Right atrium auricular region (tissue), 2 donors: ENCODE data around the gene AMBRA1. TPM values are rescaled to one million over a fixed set of nuclear protein-coding genes. Genes with fewer than 3 reads are reported as not detected.

ENCODE experiments used
- DNase-seq: peaks from one replicate; pipeline ENCODE4 v3.0.0-alpha.2; 2019; ENCODE audit warnings: low spot score
- H3K27ac ChIP-seq, 2 donors: fragments of 200-600 bp; sonication (generic); 1 replicate in 1 of 2; 2 replicates in 1 of 2; pipeline ENCODE4 v1.5.1; 2016 to 2019
- H3K27me3 ChIP-seq, 2 donors: fragments of 200-600 bp; sonication (generic); one replicate each; pipeline versions ENCODE4 v1.5.1 to v1.6.0; 2017 to 2019
- H3K36me3 ChIP-seq: fragments of 200-600 bp; sonication (generic); one replicate; pipeline ENCODE4 v1.5.1; 2016
- H3K4me1 ChIP-seq, 2 donors: fragments of 200-600 bp; sonication (generic); one replicate each; pipeline versions ENCODE4 v1.5.1 to v1.6.0; 2017 to 2019
- H3K4me3 ChIP-seq, 2 donors: fragments of 200-600 bp; sonication (generic); 1 replicate in 1 of 2; 2 replicates in 1 of 2; pipeline ENCODE4 v1.5.1; 2017 to 2019; ENCODE audit warnings: mild to moderate bottlenecking in 1 of 2, moderate library complexity in 1 of 2
- H3K9me3 ChIP-seq, 2 donors: fragments of 200-600 bp; sonication (generic); one replicate each; pipeline ENCODE4 v1.5.1; 2019
- total RNA-seq, 2 donors: library from RNA; depleted of rRNA; stranded (reverse); fragments of >200 nt; gene quantifications; one replicate each; pipeline ENCODE4 v1.1.0, GENCODE V29; 2016
- TF ChIP-seq, protein P1 (sequence below), 2 donors: fragments of 200-600 bp; sonication (generic); IDR thresholded peaks; one replicate each; pipeline ENCODE4 v1.5.1; 2019; ENCODE audit warnings: antibody characterized with exemption in 2 of 2

AMBRA1 gene
- total RNA-seq, 2 donors from 2014 or later: 16.8 to 22.0 TPM

DNA sequence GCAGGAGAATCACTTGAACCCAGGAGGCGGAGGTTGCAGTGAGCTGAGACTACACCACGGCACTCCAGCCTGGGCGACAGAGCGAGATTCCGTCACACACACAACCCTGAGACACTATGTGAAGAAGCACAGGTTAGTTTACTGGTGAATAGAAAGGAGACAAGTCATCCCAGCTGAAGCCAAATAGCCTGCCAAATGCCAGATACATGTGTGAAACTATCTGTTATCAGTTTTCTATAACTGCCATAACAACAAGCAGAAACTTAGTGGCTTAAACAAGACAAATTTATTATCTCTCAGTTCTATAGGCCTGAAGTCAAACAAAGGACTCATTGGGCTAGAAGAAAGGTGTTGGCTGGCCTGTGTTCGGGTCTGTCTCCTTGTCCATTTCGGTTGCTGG lies 114.2 kb downstream of the AMBRA1 start:
- Histone ChIP-seq H3K36me3 (no peaks in the 10 kb centered on the region), H3K4me1 (no peaks in the 10 kb centered on the region), H3K27me3 (no peaks in the 10 kb centered on the region), H3K4me3 (no peak overlapping the region), H3K27ac (no peak overlapping the region), H3K9me3 (no peaks in the 10 kb centered on the region)
- DNase-seq: no peak
- TF ChIP-seq, protein P1, sequence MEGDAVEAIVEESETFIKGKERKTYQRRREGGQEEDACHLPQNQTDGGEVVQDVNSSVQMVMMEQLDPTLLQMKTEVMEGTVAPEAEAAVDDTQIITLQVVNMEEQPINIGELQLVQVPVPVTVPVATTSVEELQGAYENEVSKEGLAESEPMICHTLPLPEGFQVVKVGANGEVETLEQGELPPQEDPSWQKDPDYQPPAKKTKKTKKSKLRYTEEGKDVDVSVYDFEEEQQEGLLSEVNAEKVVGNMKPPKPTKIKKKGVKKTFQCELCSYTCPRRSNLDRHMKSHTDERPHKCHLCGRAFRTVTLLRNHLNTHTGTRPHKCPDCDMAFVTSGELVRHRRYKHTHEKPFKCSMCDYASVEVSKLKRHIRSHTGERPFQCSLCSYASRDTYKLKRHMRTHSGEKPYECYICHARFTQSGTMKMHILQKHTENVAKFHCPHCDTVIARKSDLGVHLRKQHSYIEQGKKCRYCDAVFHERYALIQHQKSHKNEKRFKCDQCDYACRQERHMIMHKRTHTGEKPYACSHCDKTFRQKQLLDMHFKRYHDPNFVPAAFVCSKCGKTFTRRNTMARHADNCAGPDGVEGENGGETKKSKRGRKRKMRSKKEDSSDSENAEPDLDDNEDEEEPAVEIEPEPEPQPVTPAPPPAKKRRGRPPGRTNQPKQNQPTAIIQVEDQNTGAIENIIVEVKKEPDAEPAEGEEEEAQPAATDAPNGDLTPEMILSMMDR (IDR thresholded peaks at IDR 0.05): no peak

- no peak overlapping the region for H3K4me3 ChIP-seq
- H3K27me3 ChIP-seq: no peaks in the 10 kb centered on the region
- H3K9me3 ChIP-seq: no peaks in the 10 kb centered on the region
- no peaks in the 10 kb centered on the region for H3K4me1 ChIP-seq
- DNase-seq: no peak
- H3K36me3 ChIP-seq: no peaks in the 10 kb centered on the region
- TF ChIP-seq, protein P1 (IDR thresholded peaks at IDR 0.05): no peak
- H3K27ac ChIP-seq: no peak overlapping the region
Measured at GRCh38 chr11:46478196-46478595, 115.6 kb downstream of the AMBRA1 start.

DNA sequence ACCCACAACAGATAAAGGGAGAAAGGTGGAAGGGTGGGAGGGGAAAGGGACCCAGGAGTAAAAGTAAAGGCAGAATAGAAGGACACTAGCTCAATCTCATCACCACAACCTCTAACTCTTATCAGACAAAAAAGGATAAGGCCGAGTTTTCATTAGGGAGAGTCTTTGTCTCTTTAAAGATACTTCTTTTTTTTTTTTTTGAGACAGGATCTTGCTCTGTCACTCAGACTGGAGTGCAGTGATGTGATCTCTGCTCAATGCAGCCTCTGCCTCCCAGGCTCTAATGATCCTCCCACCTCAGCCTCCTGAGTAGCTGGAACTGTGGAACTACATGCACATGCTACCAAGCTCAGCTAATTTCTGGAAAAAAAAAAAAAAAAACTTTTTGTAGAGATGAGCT lies 116.7 kb downstream of the AMBRA1 start:
- TF ChIP-seq, protein P1 (IDR thresholded peaks at IDR 0.05): no peak
- Histone ChIP-seq H3K4me1 (peaks cover 0 to 10% of the 10 kb centered on the region in 2 donors), H3K27me3 (no peaks in the 10 kb centered on the region), H3K4me3 (no peak overlapping the region), H3K36me3 (no peaks in the 10 kb centered on the region), H3K27ac (no peak overlapping the region), H3K9me3 (no peaks in the 10 kb centered on the region)
- DNase-seq: no peak

- H3K27me3 ChIP-seq: no peaks in the 10 kb centered on the region
- H3K27ac ChIP-seq: no peak overlapping the region
- no peak overlapping the region for H3K4me3 ChIP-seq
- H3K4me1 ChIP-seq: peaks cover 0 to 19% of the 10 kb centered on the region in 2 donors
- no peaks in the 10 kb centered on the region for H3K36me3 ChIP-seq
- no peak for DNase-seq
- TF ChIP-seq, protein P1 (IDR thresholded peaks at IDR 0.05): no peak
- H3K9me3 ChIP-seq: no peaks in the 10 kb centered on the region
Measured at GRCh38 chr11:46475926-46476545, 117.8 kb downstream of the AMBRA1 start.

DNA sequence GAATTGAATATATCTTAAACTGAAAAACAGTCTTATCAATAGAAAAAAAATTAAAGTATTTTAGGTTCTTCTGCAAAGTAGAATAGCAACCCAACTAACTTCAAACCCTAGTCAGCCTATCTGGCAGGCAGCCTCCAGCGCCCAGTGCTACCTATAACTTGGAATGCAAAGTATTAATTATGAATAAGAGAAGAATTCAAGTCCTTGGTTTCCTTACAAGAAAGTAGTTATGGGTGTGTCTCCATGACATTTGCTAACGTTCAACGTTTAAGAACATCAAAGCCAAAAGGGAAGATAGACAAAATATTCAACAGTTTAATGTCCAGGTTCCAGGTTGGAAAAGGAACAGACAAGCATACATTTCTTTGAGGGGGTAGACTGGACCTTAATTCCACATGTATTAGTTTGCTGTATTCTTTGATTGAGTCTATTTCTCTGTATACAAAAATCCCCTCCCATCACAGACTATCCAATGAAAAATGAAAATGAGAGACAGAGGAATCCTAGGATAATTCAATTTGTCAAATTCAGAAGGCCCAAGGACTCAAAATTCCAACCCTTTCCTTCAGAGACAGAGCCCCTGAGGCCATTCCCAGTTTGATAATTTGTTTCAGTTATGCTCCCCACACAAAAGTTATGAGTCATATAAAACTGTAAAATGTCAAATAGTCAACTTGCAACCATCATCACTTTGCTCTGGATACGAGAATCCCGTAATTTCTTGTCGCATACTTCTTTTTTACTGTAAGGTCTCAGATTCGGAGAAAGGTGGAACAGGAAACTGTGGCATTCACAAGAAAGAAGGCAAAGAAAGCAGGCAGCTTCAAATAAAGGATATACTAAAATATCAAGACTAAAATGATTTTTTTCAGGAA lies 118.5 kb downstream of the AMBRA1 start:
- no peaks in the 10 kb centered on the region for H3K27me3 ChIP-seq
- no peak overlapping the region for H3K27ac ChIP-seq
- H3K4me3 ChIP-seq: no peak overlapping the region
- no peak for DNase-seq
- no peaks in the 10 kb centered on the region for H3K9me3 ChIP-seq
- H3K4me1 ChIP-seq: peaks cover 0 to 19% of the 10 kb centered on the region in 2 donors
- TF ChIP-seq, protein P1 (IDR thresholded peaks at IDR 0.05): no peak
- H3K36me3 ChIP-seq: no peaks in the 10 kb centered on the region
